Prostate gland (tissue), 2 donors: ENCODE data around the gene CDK14.

Experiments
- POLR2A ChIP-seq: fragments of 450-650 bp; IDR thresholded peaks from one replicate; pipeline ENCODE4 v1.6.1; 2016; ENCODE audit warnings: antibody characterized with exemption, mild to moderate bottlenecking
- POLR2AphosphoS5 ChIP-seq: sonication (generic); formaldehyde crosslinking; IDR thresholded peaks from one replicate; pipeline ENCODE4 v1.6.1; 2017; ENCODE audit warnings: antibody characterized with exemption
- TF ChIP-seq, protein P1 (sequence below), 4 experiments: fragments of 200-600 bp in 2 of 4; fragments of 450-650 bp in 2 of 4; sonication (generic) in 2 of 4; IDR thresholded peaks; 1 replicate in 3 of 4; 2 replicates in 1 of 4; pipeline ENCODE4 v1.5.1; 2016 to 2019; ENCODE audit warnings: antibody characterized with exemption in 4 of 4, mild to moderate bottlenecking in 2 of 4, moderate library complexity in 2 of 4

DNA sequence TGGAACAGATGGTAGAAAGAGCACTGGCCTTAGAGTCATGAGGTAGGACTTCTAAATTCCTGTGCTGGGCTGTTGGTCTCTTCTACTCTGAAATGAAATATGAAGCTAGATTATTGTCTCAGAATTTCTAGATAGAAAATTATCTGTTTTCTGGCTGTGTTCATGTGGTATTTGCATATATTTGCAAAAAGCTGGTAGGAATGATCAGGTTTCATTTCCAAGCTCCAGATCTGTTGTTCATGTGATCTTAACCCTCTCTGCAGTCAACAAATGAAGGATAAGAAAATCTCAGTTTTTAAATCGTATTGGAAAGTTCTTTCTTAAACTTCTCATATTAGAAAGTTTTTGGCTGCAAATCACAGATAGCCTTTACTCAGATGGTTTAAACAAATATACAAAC lies 248.3 kb downstream of the CDK14 start:
- TF ChIP-seq, protein P1, sequence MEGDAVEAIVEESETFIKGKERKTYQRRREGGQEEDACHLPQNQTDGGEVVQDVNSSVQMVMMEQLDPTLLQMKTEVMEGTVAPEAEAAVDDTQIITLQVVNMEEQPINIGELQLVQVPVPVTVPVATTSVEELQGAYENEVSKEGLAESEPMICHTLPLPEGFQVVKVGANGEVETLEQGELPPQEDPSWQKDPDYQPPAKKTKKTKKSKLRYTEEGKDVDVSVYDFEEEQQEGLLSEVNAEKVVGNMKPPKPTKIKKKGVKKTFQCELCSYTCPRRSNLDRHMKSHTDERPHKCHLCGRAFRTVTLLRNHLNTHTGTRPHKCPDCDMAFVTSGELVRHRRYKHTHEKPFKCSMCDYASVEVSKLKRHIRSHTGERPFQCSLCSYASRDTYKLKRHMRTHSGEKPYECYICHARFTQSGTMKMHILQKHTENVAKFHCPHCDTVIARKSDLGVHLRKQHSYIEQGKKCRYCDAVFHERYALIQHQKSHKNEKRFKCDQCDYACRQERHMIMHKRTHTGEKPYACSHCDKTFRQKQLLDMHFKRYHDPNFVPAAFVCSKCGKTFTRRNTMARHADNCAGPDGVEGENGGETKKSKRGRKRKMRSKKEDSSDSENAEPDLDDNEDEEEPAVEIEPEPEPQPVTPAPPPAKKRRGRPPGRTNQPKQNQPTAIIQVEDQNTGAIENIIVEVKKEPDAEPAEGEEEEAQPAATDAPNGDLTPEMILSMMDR (IDR thresholded peaks at IDR 0.05) = no peak
- no peak for TF ChIP-seq POLR2A
- no peak for TF ChIP-seq POLR2AphosphoS5
